Keratinocyte (primary cell): ENCODE measurements around the gene XIAP. TPM values are rescaled to one million over a fixed set of nuclear protein-coding genes. Genes with fewer than 3 reads are reported as not detected.

Source experiments
- DNase-seq: peaks from one replicate; pipeline ENCODE4 v3.0.0-alpha.2; 2011; ENCODE audit warnings: low read depth, missing footprints, low spot score
- FAIRE-seq: peaks from 2 replicates; lab custom pipeline; 2011; peaks lifted over from hg19 to GRCh38; lab: Jason Lieb, UNC
- H2AFZ ChIP-seq: 2 replicates; pipeline ENCODE4 v1.6.0; 2012; ENCODE audit warnings: low read length, control low read depth, inconsistent platforms; ENCODE audit not compliant: control insufficient read depth
- H3K27ac ChIP-seq: 2 replicates; pipeline ENCODE4 v1.5.1; 2011; ENCODE audit warnings: low read length; ENCODE audit not compliant: control insufficient read depth, insufficient read depth
- H3K27me3 ChIP-seq: 3 replicates; pipeline ENCODE4 v1.6.0; 2011; ENCODE audit warnings: low read length; ENCODE audit not compliant: control insufficient read depth, insufficient read depth; ENCODE audit errors: extremely low read depth
- H3K36me3 ChIP-seq, 2 experiments: 2 replicates in 1 of 2; 3 replicates in 1 of 2; pipeline ENCODE4 v1.5.1; 2011; ENCODE audit warnings: low read length in 2 of 2, mild to moderate bottlenecking in 1 of 2; ENCODE audit not compliant: control insufficient read depth in 2 of 2, insufficient read depth in 2 of 2; ENCODE audit errors: extremely low read depth in 1 of 2
- H3K4me1 ChIP-seq: 3 replicates; pipeline ENCODE4 v1.5.1; 2011; ENCODE audit warnings: low read length; ENCODE audit not compliant: control insufficient read depth, insufficient read depth; ENCODE audit errors: extremely low read depth
- H3K4me2 ChIP-seq: 3 replicates; pipeline ENCODE4 v1.6.0; 2011; ENCODE audit warnings: low read depth, low read length; ENCODE audit not compliant: control insufficient read depth, insufficient read depth; ENCODE audit errors: extremely low read depth
- H3K4me3 ChIP-seq, 3 experiments: fragments of 200-600 bp in 1 of 3; sonication (generic) in 1 of 3; 2 replicates in 2 of 3; 3 replicates in 1 of 3; pipeline ENCODE4 v1.5.1; 2011 to 2016; ENCODE audit warnings: low read length in 3 of 3, mild to moderate bottlenecking in 3 of 3, control low read depth in 2 of 3, inconsistent platforms in 1 of 3, low read depth in 1 of 3, mixed read lengths in 1 of 3, mixed run types in 1 of 3, moderate library complexity in 1 of 3; ENCODE audit not compliant: control insufficient read depth in 2 of 3, insufficient read depth in 2 of 3; ENCODE audit errors: extremely low read depth in 1 of 3
- H3K79me2 ChIP-seq: 2 replicates; pipeline ENCODE4 v1.6.0; 2012; ENCODE audit warnings: low read length; ENCODE audit not compliant: control insufficient read depth, insufficient read depth
- H3K9ac ChIP-seq: 3 replicates; pipeline ENCODE4 v1.6.0; 2011; ENCODE audit warnings: low read length; ENCODE audit not compliant: control insufficient read depth, insufficient read depth; ENCODE audit errors: extremely low read depth
- H3K9me1 ChIP-seq: 3 replicates; pipeline ENCODE4 v1.6.0; 2011; ENCODE audit warnings: low read length; ENCODE audit not compliant: control insufficient read depth, insufficient read depth; ENCODE audit errors: extremely low read depth
- H3K9me3 ChIP-seq: 2 replicates; pipeline ENCODE4 v1.5.1; 2012; ENCODE audit warnings: low read depth, low read length; ENCODE audit not compliant: control insufficient read depth
- H4K20me1 ChIP-seq: 3 replicates; pipeline ENCODE4 v1.6.0; 2011; ENCODE audit warnings: low read length; ENCODE audit not compliant: control insufficient read depth, insufficient read depth; ENCODE audit errors: extremely low read depth
- CTCF ChIP-seq, 3 experiments: IDR thresholded peaks in 1 of 3; conservative IDR thresholded peaks in 1 of 3; optimal IDR thresholded peaks in 1 of 3; 2 replicates in 2 of 3; 3 replicates in 1 of 3; pipeline versions ENCODE3 to v1.5.1; 2011; ENCODE audit warnings: low read length in 3 of 3, mild to moderate bottlenecking in 3 of 3, moderate library complexity in 2 of 3, control low read depth in 1 of 3, inconsistent platforms in 1 of 3; ENCODE audit not compliant: insufficient read depth in 2 of 3; ENCODE audit errors: extremely low read depth in 1 of 3
- EZH2 ChIP-seq: IDR thresholded peaks from one replicate; pipeline ENCODE4 v1.6.1; 2012; ENCODE audit warnings: inconsistent platforms, mild to moderate bottlenecking, low read length, moderate library complexity
- dilution Hi-C: fragments of 300-500 bp; cut with MboI; formaldehyde crosslinking; loops from one replicate; pipeline ENCODE4 v1.7.0; 2020; ENCODE audit warnings: low sequenced_read_pairs; ENCODE audit not compliant: extremely low pct_ligation_motif_present
- polyA plus RNA-seq, 5 experiments: library from polyadenylated mRNA; depleted of rRNA in 3 of 5; stranded (reverse) in 3 of 5; stranded (forward) in 1 of 5; unstranded in 1 of 5; fragments of >200 nt; gene quantifications; 1 replicate in 1 of 5; 2 replicates in 3 of 5; 3 replicates in 1 of 5; pipeline versions ENCODE4 v1.2.1 to v1.2.3, GENCODE V29; 2011 to 2012; ENCODE audit warnings: missing spikeins in 2 of 5, low read depth in 1 of 5, low replicate concordance in 1 of 5

XIAP gene
- polyA plus RNA-seq, 1 donor (not counting 4 experiments of a cell fraction or from before 2014, with no cell fraction given): 18.3 TPM

- H3K79me2 ChIP-seq: no peaks in the 10 kb centered on the region
- no peaks in the 10 kb centered on the region for H3K9me1 ChIP-seq
- no peak overlapping the region for H3K4me2 ChIP-seq
- DNase-seq (no peak), FAIRE-seq (no peak)
- H3K9me3 ChIP-seq: no peaks in the 10 kb centered on the region
- no peaks in the 10 kb centered on the region for H3K4me1 ChIP-seq
- H3K36me3 ChIP-seq: no peaks in the 10 kb centered on the region
- TF ChIP-seq CTCF (optimal IDR thresholded peaks at IDR 0.05 in 1 of 3, IDR thresholded peaks at IDR 0.05 in 1 of 3, conservative IDR thresholded peaks at IDR 0.05 in 1 of 3; ENCODE audit: extremely low read depth in 1 of 3, insufficient read depth in 2 of 3, low read length in 3 of 3) (no peak), EZH2 (no peak)
- no peaks in the 10 kb centered on the region for H3K27me3 ChIP-seq
- H2AFZ ChIP-seq: no peak overlapping the region
- H4K20me1 ChIP-seq: no peaks in the 10 kb centered on the region
- dilution Hi-C loops: no loop called here
- no peak overlapping the region for H3K9ac ChIP-seq
- H3K27ac ChIP-seq: no peak overlapping the region
- H3K4me3 ChIP-seq: no peak overlapping the region
These were observed 57.2 kb downstream of the XIAP start for GRCh38 chrX:123917069-123917468.

GRCh38 chrX:123918106-123918721 lies 58.4 kb downstream of the XIAP start:
- Histone ChIP-seq H3K4me3 (no peak overlapping the region), H3K4me2 (no peak overlapping the region), H4K20me1 (no peaks in the 10 kb centered on the region), H3K36me3 (no peaks in the 10 kb centered on the region), H2AFZ (no peak overlapping the region), H3K4me1 (no peaks in the 10 kb centered on the region), H3K9me3 (no peaks in the 10 kb centered on the region), H3K27ac (no peak overlapping the region), H3K9me1 (no peaks in the 10 kb centered on the region), H3K27me3 (no peaks in the 10 kb centered on the region), H3K9ac (no peak overlapping the region), H3K79me2 (no peaks in the 10 kb centered on the region)
- DNase-seq (no peak), FAIRE-seq (no peak)
- dilution Hi-C loops: no loop called here
- TF ChIP-seq CTCF (optimal IDR thresholded peaks at IDR 0.05 in 1 of 3, IDR thresholded peaks at IDR 0.05 in 1 of 3, conservative IDR thresholded peaks at IDR 0.05 in 1 of 3; ENCODE audit: extremely low read depth in 1 of 3, insufficient read depth in 2 of 3, low read length in 3 of 3): no peak
- TF ChIP-seq EZH2: no peak
